GM10266 (cell line): ENCODE measurements around the gene RSU1.

Experiments
- DNase-seq: peaks from one replicate; pipeline ENCODE4 v3.0.0; 2012; ENCODE audit errors: extremely low spot score
- CTCF ChIP-seq: IDR thresholded peaks from 2 replicates; pipeline ENCODE4 v1.5.1; 2012; ENCODE audit warnings: mild to moderate bottlenecking, low read depth; ENCODE audit not compliant: control insufficient read depth, insufficient read depth; ENCODE audit errors: missing control alignments

RSU1 gene

GRCh38 chr10:16612981-16613355, 204.3 kb downstream of the RSU1 start:
- DNase-seq, result no peak
- no peak for TF ChIP-seq CTCF

- peak; percentile 42 for DNase-seq
- no peak for TF ChIP-seq CTCF
Measured at GRCh38 chr10:16612115-16612980, 204.9 kb downstream of the RSU1 start.

- TF ChIP-seq CTCF, result no peak
- DNase-seq, result no peak
Measured at GRCh38 chr10:16611037-16611436, 206.2 kb downstream of the RSU1 start.

GRCh38 chr10:16609211-16609610, 208.0 kb downstream of the RSU1 start:
- no peak for TF ChIP-seq CTCF
- DNase-seq, result no peak

- DNase-seq, result no peak
Measured at GRCh38 chr10:16606923-16607322, 210.3 kb downstream of the RSU1 start.

GRCh38 chr10:16606421-16606820, 210.8 kb downstream of the RSU1 start:
- no peak for DNase-seq

More at GRCh38 chr10:16606923-16607322, 210.3 kb downstream of the RSU1 start:
- TF ChIP-seq CTCF, result no peak

More at GRCh38 chr10:16606421-16606820, 210.8 kb downstream of the RSU1 start:
- no peak for TF ChIP-seq CTCF
